Thymus (tissue), 11 donors: ENCODE measurements around the gene C1QTNF8. TPM values are rescaled to one million over a fixed set of nuclear protein-coding genes. Genes with fewer than 3 reads are reported as not detected.

Source experiments
- DNase-seq, 9 donors: peaks; one replicate each; pipeline ENCODE4 v3.0.0-alpha.2; 2013; ENCODE audit warnings: low spot score in 9 of 9, low read depth in 6 of 9, missing footprints in 1 of 9
- H3K27ac ChIP-seq, 2 donors: one replicate each; pipeline ENCODE4 v1.5.1; 2013; ENCODE audit warnings: control low read depth in 1 of 2, low read depth in 1 of 2, low read length in 1 of 2, mild to moderate bottlenecking in 1 of 2, moderate library complexity in 1 of 2
- H3K27me3 ChIP-seq, 2 donors: one replicate each; pipeline ENCODE4 v1.5.1; 2013; ENCODE audit warnings: low read length in 1 of 2; ENCODE audit not compliant: control insufficient read depth in 2 of 2, insufficient read depth in 1 of 2
- H3K36me3 ChIP-seq, 2 donors: one replicate each; pipeline ENCODE4 v1.5.1; 2013; ENCODE audit warnings: low read length in 1 of 2, mild to moderate bottlenecking in 1 of 2, moderate library complexity in 1 of 2; ENCODE audit not compliant: control insufficient read depth in 2 of 2, insufficient read depth in 2 of 2
- H3K4me1 ChIP-seq, 2 donors: one replicate each; pipeline ENCODE4 v1.5.1; 2013; ENCODE audit warnings: low read length in 2 of 2; ENCODE audit not compliant: control insufficient read depth in 2 of 2, insufficient read depth in 2 of 2
- H3K4me3 ChIP-seq, 2 donors: one replicate each; pipeline ENCODE4 v1.5.1; 2013; ENCODE audit warnings: low read length in 2 of 2, control low read depth in 1 of 2, mild to moderate bottlenecking in 1 of 2
- H3K9me3 ChIP-seq, 2 donors: one replicate each; pipeline ENCODE4 v1.5.1; 2013; ENCODE audit warnings: low read length in 1 of 2, mild to moderate bottlenecking in 1 of 2; ENCODE audit not compliant: control insufficient read depth in 2 of 2, insufficient read depth in 1 of 2
- WGBS: extraction: QIAGEN DNeasy Blood & Tissue Kit; methylation state at CpG from one replicate; pipeline ENCODE4 v1.1.7; 2013; 5-methylcytosine and 5-hydroxymethylcytosine counted together
- polyA plus RNA-seq: library from polyadenylated mRNA; stranded (reverse); fragments of 200-250 nt; gene quantifications from one replicate; pipeline ENCODE4 v1.2.3, GENCODE V29; 2013
- total RNA-seq: library from RNA; stranded (reverse); fragments of 120-200 nt; gene quantifications from one replicate; pipeline ENCODE4 v1.2.4, GENCODE V29; 2013
- donor health status: healthy.

The C1QTNF8 gene
- total and polyA plus RNA-seq, 2 donors = 0.05 TPM; not detected in 1

DNA sequence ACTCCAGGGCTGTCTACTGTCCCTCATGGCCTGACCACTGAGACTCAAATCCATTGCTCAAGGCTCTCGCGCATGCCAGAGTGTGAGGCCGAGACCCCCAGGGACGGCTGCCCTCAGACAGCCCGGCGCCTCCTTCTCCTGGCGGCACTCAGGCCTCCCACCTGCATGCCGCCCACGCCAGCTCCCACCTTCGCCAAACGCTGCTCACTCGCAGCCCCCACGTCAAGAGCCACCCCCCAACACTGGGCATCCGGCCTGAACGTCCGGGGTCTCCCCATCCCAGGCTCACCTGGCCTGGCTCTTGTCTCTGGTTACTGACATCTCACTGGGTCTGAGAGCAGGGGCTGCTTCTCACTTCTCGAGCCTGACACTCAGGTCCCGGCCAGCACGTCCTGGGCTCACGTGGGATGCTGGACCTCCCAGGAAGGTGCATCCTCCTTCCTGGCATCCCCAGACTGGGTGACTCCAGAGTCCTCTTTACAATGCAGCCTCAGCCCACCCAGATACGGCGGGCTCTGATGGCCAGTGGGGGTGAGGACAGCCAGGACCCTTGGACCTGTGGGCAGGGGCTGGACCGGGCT is 44.6 kb upstream of the C1QTNF8 start:
- Histone ChIP-seq H3K27ac (no peak overlapping the region), H3K27me3 (peaks cover 0 to 6% of the 10 kb centered on the region in 2 donors)
- DNase-seq = no peak

DNA sequence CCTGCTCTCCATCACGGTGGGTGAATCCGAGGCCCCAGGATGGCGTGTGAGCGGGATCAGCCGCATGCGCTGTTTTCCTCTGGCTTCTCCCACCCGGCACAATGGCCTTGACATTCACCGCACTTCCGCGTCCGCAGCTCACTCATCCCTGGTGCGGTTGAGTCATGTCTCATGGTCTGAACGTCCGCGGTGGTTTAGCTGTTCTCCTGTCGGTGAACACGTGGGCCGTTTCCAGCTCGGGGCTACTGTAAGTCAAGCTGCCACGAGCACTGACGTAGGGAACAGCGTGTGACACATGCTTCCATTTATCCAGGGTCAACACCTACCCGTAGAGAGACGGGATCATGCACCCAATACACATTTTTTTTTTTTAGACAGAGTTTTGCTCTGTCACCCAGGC is 41.6 kb upstream of the C1QTNF8 start:
- H3K27me3 ChIP-seq = no peaks in the 10 kb centered on the region
- H3K9me3 ChIP-seq = no peaks in the 10 kb centered on the region
- H3K4me1 ChIP-seq = no peaks in the 10 kb centered on the region
- no peak overlapping the region for H3K27ac ChIP-seq
- DNase-seq = no peak
- 93% methylated on average over 24 of the region's 24 CpGs for WGBS
- H3K36me3 ChIP-seq = no peaks in the 10 kb centered on the region
- H3K4me3 ChIP-seq = no peak overlapping the region

More for the DNA sequence above, 44.6 kb upstream of the C1QTNF8 start:
- WGBS = 87% methylated on average over 23 of the region's 23 CpGs
- H3K9me3 ChIP-seq = no peaks in the 10 kb centered on the region
- no peaks in the 10 kb centered on the region for H3K4me1 ChIP-seq
- no peak overlapping the region for H3K4me3 ChIP-seq
- no peaks in the 10 kb centered on the region for H3K36me3 ChIP-seq

DNA sequence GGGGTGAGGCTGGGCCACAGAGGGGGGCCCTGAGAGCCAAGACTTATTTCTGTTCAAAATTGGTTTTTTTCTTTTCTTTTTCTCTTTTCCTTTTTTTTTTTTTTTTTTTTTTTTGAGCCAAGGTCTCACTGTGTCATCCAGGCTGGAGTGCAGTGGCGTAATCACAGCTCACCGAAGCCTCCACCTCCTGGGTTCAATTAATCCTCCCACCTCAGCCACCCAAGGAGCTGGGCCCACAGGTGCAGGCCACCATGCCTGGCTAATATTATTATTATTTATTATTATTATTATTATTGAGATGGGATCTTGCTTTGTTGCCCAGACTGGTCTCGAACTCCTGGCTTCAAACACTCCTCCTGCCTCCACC is 39.4 kb upstream of the C1QTNF8 start:
- no peaks in the 10 kb centered on the region for H3K36me3 ChIP-seq
- H3K27me3 ChIP-seq = no peaks in the 10 kb centered on the region
- H3K4me3 ChIP-seq = no peak overlapping the region
- H3K4me1 ChIP-seq = no peaks in the 10 kb centered on the region
- DNase-seq = no peak
- no peaks in the 10 kb centered on the region for H3K9me3 ChIP-seq
- H3K27ac ChIP-seq = no peak overlapping the region
- WGBS = 90% methylated on average over 3 of the region's 3 CpGs

DNA sequence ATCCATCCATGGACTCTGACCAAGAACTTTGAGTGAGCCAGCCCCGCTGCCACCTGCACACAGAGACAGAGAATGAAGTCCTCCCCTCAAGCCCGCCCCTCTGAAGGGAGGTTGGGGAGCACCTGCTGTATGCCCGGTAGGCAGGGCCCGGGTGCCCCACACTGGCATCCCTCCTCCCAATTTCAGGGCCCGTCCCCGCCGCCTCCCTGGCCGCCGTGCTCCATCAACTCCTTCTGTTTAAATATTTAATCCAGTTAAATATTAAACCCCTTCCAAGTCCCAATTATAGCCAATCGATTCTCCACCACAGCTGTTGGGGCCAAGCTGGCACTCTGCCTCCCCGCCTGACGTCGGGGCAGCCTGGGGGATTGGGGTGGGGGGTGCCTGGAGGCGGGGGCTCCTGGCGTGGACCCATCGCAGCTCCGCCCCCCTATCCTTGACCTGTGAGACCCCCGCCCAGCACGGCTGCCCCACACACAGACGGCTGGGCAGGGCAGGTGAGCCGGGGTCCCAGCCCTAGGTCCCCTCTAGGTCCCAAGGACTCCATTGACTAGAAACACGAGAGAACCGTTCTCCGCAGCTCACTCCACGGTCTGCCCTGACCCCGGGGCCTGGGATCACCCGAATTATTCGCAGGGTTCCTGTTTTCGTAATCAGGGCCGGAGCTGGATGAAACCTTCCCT is 38.9 kb upstream of the C1QTNF8 start:
- H3K27ac ChIP-seq = no peak overlapping the region
- H3K27me3 ChIP-seq = no peaks in the 10 kb centered on the region
- H3K9me3 ChIP-seq = no peaks in the 10 kb centered on the region
- no peaks in the 10 kb centered on the region for H3K36me3 ChIP-seq
- no peak overlapping the region for H3K4me3 ChIP-seq
- 79% methylated on average over 30 of the region's 30 CpGs for WGBS
- H3K4me1 ChIP-seq = no peaks in the 10 kb centered on the region
- no peak for DNase-seq

DNA sequence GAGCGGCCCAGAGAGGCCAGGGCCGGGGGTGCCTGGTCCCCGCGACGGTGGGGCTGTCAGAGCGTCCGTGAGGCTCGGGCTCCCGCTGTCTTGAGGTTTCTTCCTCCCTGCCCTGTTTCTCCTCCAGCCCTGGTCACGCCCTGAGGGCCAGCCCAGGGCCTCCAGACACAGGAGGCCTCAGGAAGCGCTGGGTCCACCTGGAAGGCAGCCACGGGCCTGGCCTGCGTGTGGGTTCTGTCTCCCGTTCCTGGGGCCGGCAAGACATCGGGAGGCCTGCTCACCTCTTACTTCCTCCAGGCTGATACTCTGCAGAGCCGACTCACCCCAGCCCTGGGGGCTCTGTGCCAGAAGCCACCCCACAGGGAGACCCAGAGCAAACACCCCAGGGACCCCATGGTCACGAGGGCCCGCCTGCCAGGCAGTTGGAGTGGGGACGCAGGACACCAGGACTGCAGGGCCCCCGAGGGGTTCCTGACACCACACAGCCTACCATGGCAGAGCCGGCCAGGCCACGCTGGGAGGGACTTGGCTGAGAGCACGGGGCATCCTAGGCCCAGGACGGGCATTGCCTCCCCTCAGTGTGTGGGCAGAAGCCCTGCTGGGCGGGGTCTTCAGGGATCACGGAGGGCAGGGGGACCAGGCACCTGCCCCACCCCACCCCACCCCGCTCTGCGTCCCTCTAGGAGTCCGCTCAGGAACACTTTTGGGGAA is 37.9 kb upstream of the C1QTNF8 start:
- 73% methylated on average over 30 of the region's 30 CpGs for WGBS
- no peak for DNase-seq
- H3K4me1 ChIP-seq = no peaks in the 10 kb centered on the region
- no peaks in the 10 kb centered on the region for H3K27me3 ChIP-seq
- no peak overlapping the region for H3K4me3 ChIP-seq
- no peaks in the 10 kb centered on the region for H3K36me3 ChIP-seq
- no peaks in the 10 kb centered on the region for H3K9me3 ChIP-seq
- H3K27ac ChIP-seq = no peak overlapping the region

DNA sequence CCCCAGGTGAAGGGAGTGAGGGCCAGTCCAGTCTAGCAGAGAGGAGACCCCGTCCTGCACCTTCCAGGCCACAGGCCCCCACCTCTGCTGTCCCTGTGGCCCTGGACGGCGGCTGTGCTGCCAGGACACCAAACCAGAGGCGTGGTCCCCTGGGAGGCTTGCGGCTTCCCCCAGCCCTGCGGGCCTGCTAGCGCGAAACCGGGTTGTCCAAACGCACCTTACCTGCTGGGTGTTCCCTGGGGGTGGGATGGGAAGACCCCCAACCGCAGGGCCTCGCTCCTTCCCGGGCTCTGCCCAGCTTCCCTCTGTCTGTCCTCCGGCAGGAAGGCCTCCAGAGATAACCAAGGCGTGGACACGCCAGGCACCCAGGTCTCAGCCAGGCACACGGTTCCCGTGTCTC is 37.2 kb upstream of the C1QTNF8 start:
- DNase-seq = no peak
- no peaks in the 10 kb centered on the region for H3K4me1 ChIP-seq
- no peaks in the 10 kb centered on the region for H3K36me3 ChIP-seq
- no peak overlapping the region for H3K27ac ChIP-seq
- no peaks in the 10 kb centered on the region for H3K9me3 ChIP-seq
- 90% methylated on average over 18 of the region's 18 CpGs for WGBS
- no peaks in the 10 kb centered on the region for H3K27me3 ChIP-seq
- no peak overlapping the region for H3K4me3 ChIP-seq

DNA sequence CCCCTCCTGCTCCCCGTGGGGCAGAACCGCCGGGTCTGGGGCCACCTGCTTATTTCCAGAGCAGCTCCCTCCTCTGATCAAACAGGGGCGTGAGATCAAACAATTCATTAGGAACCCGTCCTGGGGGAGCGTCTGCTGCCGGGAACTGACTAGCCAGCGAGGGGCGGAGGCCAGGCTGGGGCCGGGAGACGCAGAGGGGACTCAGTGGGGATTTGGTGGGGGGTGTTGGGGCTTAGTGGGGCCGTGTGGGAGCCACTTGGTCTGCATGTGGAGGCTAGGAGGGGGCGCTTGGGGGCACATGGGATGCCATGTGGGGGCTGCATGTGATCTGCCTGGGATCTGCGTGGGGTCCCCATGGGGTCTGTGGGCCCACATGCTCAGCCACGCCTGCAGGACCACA is 36.4 kb upstream of the C1QTNF8 start:
- no peak for DNase-seq
- WGBS = 76% methylated on average over 15 of the region's 15 CpGs
- no peaks in the 10 kb centered on the region for H3K4me1 ChIP-seq
- H3K27ac ChIP-seq = no peak overlapping the region
- no peaks in the 10 kb centered on the region for H3K27me3 ChIP-seq
- H3K9me3 ChIP-seq = no peaks in the 10 kb centered on the region
- H3K36me3 ChIP-seq = no peaks in the 10 kb centered on the region
- H3K4me3 ChIP-seq = no peak overlapping the region

DNA sequence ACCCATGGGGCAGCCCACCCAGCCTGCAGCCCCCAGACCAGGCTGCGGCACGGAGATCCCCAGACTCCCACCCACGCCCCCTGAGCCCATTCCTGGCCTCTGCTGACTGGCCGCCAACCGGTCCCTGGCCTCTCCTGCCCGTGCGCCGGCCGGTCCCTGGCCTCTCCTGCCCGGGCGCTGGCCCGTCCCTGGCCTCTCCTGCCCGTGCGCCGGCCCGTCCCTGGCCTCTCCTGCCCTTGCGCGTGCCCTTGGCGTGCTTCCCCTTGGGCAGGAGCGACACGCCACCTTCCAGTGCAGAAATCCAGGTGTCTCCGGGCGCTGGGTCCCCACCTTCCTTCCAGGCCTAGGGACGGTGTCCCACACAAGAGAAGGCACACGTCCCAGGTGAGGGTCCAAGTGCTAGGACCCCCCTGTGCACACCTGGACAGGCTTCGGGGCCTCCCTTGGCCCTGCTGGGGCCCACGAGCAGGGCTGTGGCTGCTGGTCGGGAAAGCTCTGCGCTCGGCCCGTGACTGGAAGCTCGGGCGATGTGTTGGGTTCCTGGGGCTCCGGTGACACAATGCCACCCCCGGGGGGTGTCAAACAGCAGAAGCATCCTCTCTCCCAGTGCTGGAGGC is 35.4 kb upstream of the C1QTNF8 start:
- H3K27ac ChIP-seq = no peak overlapping the region
- H3K36me3 ChIP-seq = no peaks in the 10 kb centered on the region
- 90% methylated on average over 35 of the region's 35 CpGs for WGBS
- no peaks in the 10 kb centered on the region for H3K9me3 ChIP-seq
- DNase-seq = no peak
- peaks cover 0 to 3% of the 10 kb centered on the region in 2 donors for H3K27me3 ChIP-seq
- no peak overlapping the region for H3K4me3 ChIP-seq
- no peaks in the 10 kb centered on the region for H3K4me1 ChIP-seq

DNA sequence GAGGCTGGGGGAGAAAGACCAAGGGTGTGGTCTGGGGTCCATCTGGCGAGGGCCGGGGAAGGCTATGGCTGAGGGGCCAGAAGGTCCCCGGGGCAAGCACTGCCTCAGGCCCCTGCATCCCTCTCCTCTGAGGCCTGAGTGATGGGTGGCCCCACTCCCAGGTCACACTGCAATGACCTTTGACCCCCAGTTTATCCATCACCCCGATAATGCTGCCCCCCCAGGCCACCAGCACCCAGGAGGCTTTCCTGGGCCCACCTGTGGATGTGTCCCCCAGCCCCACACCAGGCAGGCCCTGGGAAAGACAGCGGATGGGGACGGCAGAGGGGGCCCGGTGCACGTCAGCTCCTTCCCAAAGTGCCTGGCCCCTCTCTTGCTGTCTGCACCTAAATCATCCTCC is 34.3 kb upstream of the C1QTNF8 start:
- no peak overlapping the region for H3K27ac ChIP-seq
- peaks cover 0 to 7% of the 10 kb centered on the region in 2 donors for H3K27me3 ChIP-seq
- no peaks in the 10 kb centered on the region for H3K9me3 ChIP-seq
- DNase-seq = no peak
- 95% methylated on average over 8 of the region's 8 CpGs for WGBS
- H3K4me3 ChIP-seq = no peak overlapping the region
- H3K36me3 ChIP-seq = no peaks in the 10 kb centered on the region
- H3K4me1 ChIP-seq = no peaks in the 10 kb centered on the region
